WERI-Rb-1 (cell line): ENCODE results near the gene MEGF11.
"Not testable (repeated sequence)": the region's sequence is repeated elsewhere in the genome, so short reads cannot be mapped to it uniquely, and the experiment has no call there.

Experiments
- DNase-seq: peaks from one replicate; pipeline ENCODE4 v3.0.0-alpha.2; 2020
- H3K27ac ChIP-seq: fragments of 250-450 bp; sonication (Bioruptor Pico); 2 replicates; pipeline ENCODE4 v1.5.1; 2020; ENCODE audit warnings: mild to moderate bottlenecking, moderate library complexity
- H3K27me3 ChIP-seq: fragments of 250-450 bp; sonication (Bioruptor Pico); 2 replicates; pipeline ENCODE4 v1.5.1; 2021; ENCODE audit warnings: mild to moderate bottlenecking, low read depth, moderate library complexity; ENCODE audit not compliant: insufficient read depth, severe bottlenecking
- H3K36me3 ChIP-seq: fragments of 250-450 bp; sonication (Bioruptor Pico); 2 replicates; pipeline ENCODE4 v1.5.1; 2020; ENCODE audit warnings: mild to moderate bottlenecking, moderate library complexity
- H3K4me3 ChIP-seq: 2 replicates; pipeline ENCODE4 v1.5.1; 2011; ENCODE audit warnings: low read depth, mild to moderate bottlenecking, control low read depth, low read length
- H3K9me3 ChIP-seq: fragments of 250-450 bp; sonication (Bioruptor Pico); 2 replicates; pipeline ENCODE4 v1.5.1; 2021; ENCODE audit warnings: mild to moderate bottlenecking, moderate library complexity; ENCODE audit not compliant: severe bottlenecking
- CTCF ChIP-seq: IDR thresholded peaks from 2 replicates; pipeline ENCODE4 v1.5.1; 2011; ENCODE audit warnings: low read depth, mild to moderate bottlenecking, control low read depth, inconsistent platforms, low read length

Gene MEGF11

DNA sequence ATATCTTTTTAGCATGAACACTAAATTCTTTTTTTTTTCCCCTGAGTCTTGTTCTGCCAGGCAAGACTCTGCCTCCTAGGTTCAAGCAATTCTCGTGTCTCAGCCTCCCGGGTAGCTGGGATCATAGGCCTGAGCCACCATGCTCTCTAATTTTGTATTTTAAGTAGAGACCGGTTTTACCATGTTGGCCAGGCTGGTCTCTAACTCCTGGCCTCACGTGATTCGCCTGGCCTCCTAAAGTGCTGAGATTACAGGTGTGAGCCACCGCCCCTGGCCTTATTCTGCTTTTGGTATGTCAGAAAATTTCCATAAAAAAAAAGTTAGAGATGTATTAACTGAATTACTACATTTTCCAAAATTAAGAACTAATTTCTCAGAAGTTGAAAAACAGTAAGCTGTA is 370.0 kb downstream of the MEGF11 start:
- no peak for TF ChIP-seq CTCF
- DNase-seq, result no peak
- Histone ChIP-seq H3K9me3 (no peaks in the 10 kb centered on the region), H3K27me3 (no peaks in the 10 kb centered on the region), H3K36me3 (peaks cover 43% of the 10 kb centered on the region), H3K4me3 (no peak overlapping the region), H3K27ac (no peak overlapping the region)

GRCh38 chr15:65881766-65882434 is 371.6 kb downstream of the MEGF11 start:
- Histone ChIP-seq H3K4me3 (no peak overlapping the region), H3K27ac (no peak overlapping the region), H3K36me3 (peaks cover 46% of the 10 kb centered on the region), H3K27me3 (no peaks in the 10 kb centered on the region), H3K9me3 (no peaks in the 10 kb centered on the region)
- DNase-seq, result no peak
- TF ChIP-seq CTCF, result no peak

DNA sequence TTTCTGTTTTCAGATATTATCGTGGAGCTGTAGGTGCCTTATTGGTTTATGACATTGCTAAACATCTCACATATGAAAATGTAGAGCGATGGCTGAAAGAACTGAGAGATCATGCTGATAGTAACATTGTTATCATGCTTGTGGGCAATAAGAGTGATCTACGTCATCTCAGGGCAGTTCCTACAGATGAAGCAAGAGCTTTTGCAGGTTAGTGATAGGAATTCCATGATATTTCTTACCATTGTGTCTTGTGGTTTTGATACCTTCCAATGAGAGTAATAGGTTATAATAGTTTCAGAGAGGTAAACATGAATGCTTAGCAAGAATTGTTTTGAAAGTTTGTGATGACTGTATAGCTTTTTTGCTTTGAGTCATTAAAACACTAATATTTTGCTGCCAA is 375.8 kb downstream of the MEGF11 start:
- no peaks in the 10 kb centered on the region for H3K27me3 ChIP-seq
- peaks cover 37% of the 10 kb centered on the region for H3K36me3 ChIP-seq
- H3K4me3 ChIP-seq, result no peak overlapping the region
- DNase-seq, result no peak
- no peaks in the 10 kb centered on the region for H3K9me3 ChIP-seq
- no peak overlapping the region for H3K27ac ChIP-seq
- TF ChIP-seq CTCF, result no peak

DNA sequence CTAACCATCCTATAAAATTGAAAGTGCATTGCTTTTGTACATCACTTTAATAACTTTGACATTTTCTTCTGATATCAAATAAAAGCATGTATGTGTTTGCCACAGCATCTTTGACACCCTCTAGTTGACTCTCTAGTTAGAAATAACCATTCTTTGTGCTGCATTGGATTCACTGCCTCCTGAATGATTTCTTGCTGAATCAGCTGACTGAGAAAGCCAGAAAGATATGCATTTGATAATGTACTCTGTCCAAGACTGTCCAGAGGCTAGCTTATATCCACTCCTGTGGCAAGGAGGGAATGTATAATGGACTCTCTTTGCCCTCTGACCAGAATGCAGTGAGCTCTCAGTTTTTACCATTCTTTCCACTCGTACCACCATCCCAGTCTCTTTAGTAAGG is 378.1 kb downstream of the MEGF11 start:
- H3K36me3 ChIP-seq, result peaks cover 36% of the 10 kb centered on the region
- no peak overlapping the region for H3K27ac ChIP-seq
- no peaks in the 10 kb centered on the region for H3K9me3 ChIP-seq
- no peak for TF ChIP-seq CTCF
- H3K27me3 ChIP-seq, result no peaks in the 10 kb centered on the region
- DNase-seq, result no peak
- H3K4me3 ChIP-seq, result no peak overlapping the region

DNA sequence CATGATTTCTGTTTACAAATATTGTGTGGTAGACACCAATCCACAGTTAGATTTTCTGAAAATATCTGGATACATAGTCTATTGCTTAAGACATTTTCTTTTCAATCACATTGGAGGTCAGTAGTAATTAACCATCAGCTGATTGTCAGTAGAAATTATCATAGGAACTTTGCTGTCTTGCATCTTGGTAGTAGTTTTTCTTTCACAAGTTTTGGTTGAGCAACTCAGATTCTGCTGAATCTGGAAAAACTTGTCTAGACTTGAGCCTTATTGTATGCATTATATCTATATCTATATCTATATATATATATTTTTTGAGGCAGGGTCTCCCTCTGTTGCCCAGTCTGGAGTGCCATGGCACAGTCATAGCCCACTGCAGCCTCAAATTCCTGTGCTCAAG is 380.3 kb downstream of the MEGF11 start:
- Histone ChIP-seq H3K9me3 (no peaks in the 10 kb centered on the region), H3K27ac (no peak overlapping the region), H3K4me3 (no peak overlapping the region), H3K27me3 (no peaks in the 10 kb centered on the region), H3K36me3 (peaks cover 20% of the 10 kb centered on the region)
- DNase-seq, result no peak
- TF ChIP-seq CTCF, result no peak

GRCh38 chr15:65872596-65872995 is 381.0 kb downstream of the MEGF11 start:
- not testable (repeated sequence) for DNase-seq, H3K27me3 ChIP-seq, H3K9me3 ChIP-seq, H3K4me3 ChIP-seq, H3K27ac ChIP-seq
- H3K36me3 ChIP-seq, result peaks cover 13% of the 10 kb centered on the region

DNA sequence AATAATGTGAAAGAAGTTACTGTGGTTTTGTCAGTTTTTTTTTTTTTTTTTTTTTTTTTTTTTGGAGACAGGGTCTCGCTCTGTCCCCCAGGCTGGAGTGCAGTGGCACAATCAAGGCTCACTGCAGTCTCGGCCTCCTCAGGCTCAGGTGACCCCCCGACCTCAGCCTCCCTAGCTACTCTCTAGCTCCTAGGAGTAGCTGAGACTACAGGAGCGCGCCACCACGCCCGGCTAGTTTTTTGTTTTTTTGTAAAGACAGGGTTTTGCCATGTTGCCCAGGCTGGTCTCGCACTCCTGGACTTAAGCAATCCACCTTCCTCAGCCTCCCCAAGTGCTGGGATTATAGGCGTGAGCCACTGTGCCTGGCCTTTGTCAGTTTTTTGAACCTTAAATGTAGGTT is 381.7 kb downstream of the MEGF11 start:
- H3K4me3 ChIP-seq, H3K27ac ChIP-seq, H3K27me3 ChIP-seq, DNase-seq, H3K9me3 ChIP-seq: not testable (repeated sequence)
- peaks cover 12% of the 10 kb centered on the region for H3K36me3 ChIP-seq
